ENCODE measurements around the gene NFAT5.

Gene NFAT5

DNA sequence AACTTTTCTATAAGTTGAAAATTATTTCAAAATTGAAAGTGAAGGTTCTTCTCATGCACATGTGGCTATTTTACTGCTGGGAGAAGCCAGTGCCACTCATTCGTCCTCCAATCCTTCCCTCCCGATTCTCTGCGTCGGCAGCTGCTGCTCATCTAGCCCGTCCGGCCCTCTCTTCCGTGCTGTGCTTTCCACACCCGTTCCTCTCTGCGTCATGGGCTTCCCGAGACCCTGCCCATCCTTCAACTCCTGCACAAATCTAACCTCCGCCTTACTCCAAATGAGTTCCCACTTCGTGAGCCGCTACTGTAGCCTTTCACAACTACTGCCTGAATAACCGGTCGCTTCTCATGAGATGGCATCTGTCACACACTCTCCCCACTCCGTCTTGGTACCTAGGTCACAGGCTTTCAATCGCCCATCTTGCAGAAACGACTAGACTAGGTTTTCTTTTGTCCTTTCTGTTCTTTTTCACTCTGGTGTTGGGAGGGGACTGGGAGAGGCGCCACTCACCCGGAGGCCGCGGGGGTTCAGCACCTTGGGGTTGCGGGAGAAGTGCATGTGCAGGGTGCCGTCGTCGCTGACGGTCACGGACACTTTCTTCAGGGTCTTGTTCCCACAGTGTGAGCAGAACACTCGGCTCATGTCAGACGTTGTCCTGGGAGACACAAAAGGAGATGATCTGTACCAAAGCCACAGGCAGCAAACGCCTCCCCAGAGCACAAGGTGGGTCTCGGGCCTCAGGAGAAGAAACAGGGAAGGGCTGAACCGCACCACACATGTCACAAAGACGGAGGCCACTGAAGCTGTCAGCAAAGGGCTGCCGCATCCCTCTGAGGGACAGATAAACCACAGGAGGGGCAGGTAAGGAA is 178.8 kb downstream of the NFAT5 start:
- no peak for DNase-seq

DNA sequence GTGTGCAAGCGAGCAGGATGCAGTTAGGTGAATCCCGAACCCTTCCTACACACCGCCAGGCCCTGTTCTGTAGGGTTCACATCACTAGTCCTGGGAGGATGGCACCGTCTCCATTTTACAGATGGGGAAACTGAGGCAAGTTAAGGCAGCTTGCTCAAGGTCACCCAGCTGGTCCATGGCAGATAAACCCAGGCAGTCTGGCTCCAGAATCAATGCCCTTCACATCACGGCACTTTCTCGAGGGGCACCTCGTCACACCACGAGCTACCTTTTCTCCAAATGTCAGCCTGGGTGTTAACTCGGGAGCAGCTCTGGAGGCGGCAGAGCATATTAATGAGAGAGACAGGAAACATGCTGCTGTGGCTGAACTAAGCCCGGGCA is 179.5 kb downstream of the NFAT5 start:
- DNase-seq: no peak

DNA sequence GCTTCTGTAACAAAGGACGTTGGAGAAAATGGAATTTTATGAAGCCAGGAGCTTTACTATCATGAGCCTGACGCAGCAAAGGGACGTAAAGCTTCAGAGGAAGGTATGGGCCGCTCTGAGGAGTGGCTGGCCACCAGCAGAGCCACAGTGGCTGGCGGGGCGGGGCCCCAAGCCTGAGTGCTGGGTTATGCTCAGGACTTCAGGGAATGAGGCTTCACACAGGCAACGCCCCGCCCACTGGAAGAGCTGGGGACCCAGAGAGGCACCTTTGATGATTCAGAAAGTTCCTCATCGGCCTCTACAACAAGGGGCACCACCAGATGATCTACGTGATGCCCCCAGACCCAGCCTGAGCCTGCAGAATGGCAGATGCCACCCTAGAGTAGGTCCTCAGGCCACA is 180.2 kb downstream of the NFAT5 start:
- DNase-seq: no peak

DNA sequence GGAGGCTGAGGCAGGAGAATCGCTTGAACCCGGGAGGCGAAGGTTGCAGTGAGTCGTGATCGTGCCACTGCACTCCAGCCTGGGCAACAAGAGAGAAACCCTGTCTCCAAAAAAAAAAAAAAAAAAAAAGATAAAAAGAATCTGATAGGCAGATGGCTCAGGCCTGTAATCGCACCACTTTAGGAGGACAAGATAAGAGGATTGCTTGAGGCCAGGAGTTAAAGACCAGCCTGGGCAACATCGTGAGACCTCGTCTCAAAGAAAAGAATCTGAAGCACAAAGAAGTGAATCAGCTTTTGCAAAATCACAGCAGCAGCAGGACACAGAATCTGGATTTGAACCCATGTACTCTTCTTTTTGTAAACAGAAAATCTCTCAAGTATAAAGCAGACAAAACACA is 181.3 kb downstream of the NFAT5 start:
- no peak for DNase-seq

DNA sequence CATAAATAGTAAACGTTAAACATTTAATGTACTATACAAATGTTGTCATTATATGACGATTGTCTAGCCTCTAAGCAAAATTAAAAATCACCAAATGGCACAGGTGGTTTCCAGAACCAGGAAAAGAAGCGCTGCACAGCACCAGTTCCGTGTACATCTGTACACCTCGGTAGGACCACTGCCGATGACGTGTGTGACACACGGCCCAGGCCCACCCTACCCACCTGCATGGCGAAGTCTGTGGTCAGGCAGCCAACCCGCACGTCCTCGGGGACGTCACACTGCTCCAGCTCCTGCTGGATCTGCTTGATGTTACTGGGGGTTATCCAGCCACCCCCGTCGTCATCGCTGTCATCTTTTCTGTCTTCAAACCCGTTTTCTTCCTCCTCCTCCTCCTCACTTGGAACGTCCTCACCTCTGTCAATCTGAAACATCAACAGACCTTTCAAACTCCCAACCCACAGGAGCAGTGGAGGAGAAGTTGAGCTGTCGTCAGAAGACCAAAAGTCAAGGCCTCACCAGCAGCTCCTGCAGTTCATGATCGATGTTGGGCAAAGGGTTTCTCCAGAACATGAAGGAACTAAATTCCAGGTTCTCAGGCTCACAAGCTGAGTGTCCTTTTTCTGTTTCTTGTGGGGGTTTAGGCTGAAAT is 183.1 kb downstream of the NFAT5 start:
- no peak for DNase-seq

DNA sequence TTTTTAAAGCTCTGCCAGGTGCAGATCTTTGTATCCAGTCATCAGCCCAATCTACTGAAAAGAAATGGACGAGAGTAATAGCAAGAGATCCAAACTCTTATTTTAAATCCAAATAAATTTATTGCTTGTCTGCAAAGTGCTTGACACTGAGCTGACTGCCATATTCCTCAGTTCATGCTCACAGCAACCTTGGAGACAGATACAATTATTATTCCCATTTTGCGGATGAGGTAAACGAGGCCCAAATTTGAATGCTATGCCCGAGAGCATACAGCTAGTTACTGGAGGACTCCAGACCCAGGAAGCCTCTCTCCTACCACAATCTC is 188.3 kb downstream of the NFAT5 start:
- DNase-seq: no peak

Data from fibroblast of skin of abdomen (primary cell).